ENCODE results near the gene ZSCAN12.
"Not testable (repeated sequence)": the region's sequence is repeated elsewhere in the genome, so short reads cannot be mapped to it uniquely, and the experiment has no call there.

The ZSCAN12 gene

GRCh38 chr6:28399350-28400121 lies at the start of gene ZSCAN12:
TSS of gene ZSCAN12 (minus strand) at chr6:28399747. CDS start at chr6:28398405, 1,342 bp downstream.
- DNase-seq: peak; percentile 61

DNA sequence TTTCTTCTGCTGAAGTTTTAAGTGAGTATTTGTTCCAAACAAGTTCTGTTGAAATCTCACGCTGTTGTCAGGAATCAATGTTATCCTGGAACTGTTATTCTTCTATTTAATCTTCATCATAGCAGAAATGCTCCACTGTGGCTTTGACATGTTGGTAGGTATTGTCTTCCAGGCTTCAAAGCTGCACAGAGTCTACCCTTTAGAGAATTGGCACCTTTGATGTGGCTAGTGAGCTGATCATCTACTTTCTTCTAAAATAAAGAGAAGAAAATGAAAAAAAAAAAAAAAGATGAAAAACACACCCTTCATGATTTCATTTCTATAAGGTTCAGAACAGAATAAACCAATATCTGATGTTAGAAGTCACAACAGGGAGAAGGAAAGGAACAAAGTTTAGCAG lies 49.5 kb upstream of the ZSCAN12 start:
- no peak for DNase-seq

DNA sequence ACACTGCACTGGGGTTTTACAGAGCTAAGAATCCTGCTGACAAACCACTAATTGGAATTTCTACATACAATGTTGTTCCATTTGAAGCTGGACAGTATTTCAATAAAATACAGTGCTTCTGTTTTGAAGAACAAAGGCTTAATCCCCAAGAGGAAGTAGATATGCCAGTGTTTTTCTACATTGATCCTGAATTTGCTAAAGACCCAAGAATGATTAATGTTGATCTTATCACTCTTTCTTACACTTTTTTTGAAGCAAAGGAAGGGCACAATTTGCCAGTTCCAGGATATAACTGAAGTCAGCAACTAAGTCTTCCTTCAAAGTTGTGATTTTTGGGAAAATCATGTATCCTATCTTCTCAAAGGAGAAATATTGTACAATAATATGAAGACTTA lies 48.0 kb upstream of the ZSCAN12 start:
- not testable (repeated sequence) for DNase-seq

DNA sequence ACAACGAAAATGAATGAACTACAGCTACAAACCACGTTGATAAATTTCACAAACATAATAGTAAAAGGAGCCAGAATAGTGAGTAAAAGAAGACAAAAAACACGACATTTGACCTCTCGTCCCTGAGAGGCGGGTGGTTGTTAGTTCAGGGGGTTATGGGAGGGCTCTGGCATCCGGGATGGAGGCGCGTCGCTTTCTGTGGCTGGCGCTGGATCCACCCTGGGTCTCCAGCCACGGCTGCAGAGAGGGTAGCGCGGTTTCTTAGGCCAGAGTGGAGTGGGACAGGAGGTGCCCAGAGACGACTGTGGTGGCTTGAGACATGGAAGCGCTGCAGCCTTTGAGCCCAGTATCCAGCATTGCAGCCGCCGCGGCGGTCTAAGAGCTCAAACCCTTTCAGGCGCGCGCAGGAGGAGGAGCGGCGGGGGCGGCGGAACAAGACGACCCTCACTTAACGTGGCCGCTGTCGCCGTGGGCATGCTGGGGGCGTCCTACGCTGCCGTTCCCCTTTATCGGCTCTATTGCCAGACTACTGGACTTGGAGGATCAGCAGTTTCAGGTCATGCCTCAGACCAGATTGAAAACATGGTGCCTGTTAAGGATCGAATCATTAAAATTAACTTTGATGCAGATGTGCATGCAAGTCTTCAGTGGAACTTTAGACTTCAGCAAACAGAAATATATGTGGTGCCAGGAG lies 47.4 kb upstream of the ZSCAN12 start:
- DNase-seq: no peak

- DNase-seq: not testable (repeated sequence)
These were observed 45.2 kb upstream of the ZSCAN12 start for GRCh38 chr6:28444759-28445158.

DNA sequence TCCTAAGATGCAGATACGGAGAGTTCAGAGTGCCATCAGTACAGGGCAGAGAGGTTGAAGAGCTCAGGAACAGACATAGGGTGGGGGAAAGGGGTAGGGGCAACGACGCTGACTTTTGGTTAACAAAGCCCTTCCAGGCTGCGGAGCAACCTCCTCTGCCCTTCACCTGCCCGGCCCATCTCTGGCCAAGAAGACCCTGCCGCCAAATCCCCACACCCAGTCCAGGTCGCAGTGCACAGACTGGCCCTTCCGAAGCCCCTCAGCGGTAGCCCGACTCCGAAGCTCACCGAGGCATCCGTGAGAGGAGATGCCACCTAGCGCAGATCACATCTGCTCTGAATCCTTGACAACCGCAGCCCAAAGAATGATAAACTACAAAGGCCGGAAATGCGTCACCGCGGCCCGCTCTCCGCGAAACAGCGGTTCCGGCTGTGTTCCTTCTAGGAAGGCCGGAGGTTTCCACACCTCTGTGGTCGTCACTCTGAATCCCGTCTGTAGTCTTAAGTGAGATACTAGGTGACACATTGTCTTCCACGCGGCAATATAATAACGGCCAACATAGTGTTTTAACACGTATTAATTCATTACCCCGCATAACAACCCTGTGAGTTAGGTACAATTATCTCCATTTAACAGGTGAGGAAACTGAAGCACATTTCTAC lies 43.7 kb upstream of the ZSCAN12 start, which contains the start of gene ZSCAN23:
Gene ZSCAN23, minus strand, starts transcription at position 380 of the 662 bp plus-strand sequence. CDS start 7,225 bp downstream, outside the sequence.
- peak; percentile 57 for DNase-seq

- no peak for DNase-seq
These were observed 43.0 kb upstream of the ZSCAN12 start for GRCh38 chr6:28442586-28442985.

DNA sequence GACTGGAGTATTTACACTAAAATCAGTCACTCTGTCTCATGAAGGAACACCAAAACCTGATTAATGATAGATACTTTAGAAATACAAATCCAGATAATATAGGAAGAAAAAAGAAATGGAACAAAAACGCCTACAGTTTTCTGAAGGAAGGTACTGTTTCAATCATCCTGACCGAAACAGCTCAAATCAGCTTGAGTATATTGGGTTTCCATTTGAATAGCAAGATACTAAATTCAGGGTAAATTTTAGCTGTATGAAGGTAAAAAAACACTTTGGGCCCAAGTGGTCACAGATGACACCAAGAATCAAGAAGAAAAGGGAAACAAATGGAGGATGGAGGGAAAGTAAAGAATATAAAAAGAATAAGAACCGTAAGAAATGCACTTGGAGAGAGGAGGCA lies 36.9 kb upstream of the ZSCAN12 start:
- no peak for DNase-seq

- no peak for DNase-seq
These were observed 33.6 kb upstream of the ZSCAN12 start for GRCh38 chr6:28433119-28433518.

- DNase-seq: no peak
These were observed 30.2 kb upstream of the ZSCAN12 start for GRCh38 chr6:28429781-28430180.

DNA sequence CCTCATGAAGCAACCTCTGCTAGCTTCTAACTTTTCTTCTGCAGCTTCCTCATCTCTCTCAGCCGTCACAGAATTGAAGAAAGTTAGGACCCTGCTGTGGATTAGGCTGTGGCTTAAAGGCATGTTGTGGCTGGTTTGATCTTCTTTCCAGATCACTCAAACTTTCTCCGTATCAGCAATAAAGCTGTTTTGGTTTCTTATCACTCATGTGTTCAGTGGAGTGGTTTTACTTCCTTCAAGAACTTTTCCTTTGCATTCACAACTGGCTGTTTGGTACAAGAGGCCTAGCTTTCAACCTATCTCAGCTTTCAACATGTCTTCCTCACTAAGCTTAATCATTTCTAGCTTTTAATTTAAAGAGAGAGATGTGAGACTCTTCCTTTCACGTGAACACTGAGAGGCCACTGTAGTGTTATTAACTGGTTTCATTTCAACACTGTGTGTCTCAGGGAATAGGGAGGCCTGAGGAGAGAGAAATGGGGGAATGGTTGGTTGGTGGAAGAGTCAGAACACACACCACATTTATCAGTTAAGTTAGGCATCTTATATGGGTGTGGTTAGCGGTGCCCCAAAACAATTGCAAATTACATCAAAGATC lies 26.5 kb upstream of the ZSCAN12 start:
- DNase-seq: no peak

DNA sequence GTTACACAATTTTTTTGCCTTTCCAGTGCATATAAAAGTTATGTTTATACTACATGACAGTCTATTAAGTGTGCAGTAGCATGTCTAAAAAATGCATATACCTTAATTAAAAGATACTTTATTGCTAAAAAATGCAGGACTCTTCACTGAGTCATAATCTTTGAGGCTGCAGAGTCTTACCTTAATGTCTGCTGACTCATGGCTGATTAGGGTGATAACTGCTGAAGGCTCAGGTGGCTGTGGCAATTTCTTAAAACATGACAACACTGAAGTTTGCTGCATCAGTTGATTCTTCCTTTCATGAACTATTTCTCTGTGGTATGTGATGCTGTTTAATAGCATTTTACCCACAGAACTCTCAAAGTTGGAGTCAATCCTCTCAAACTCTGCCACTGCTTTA lies 24.6 kb upstream of the ZSCAN12 start:
- no peak for DNase-seq

DNA sequence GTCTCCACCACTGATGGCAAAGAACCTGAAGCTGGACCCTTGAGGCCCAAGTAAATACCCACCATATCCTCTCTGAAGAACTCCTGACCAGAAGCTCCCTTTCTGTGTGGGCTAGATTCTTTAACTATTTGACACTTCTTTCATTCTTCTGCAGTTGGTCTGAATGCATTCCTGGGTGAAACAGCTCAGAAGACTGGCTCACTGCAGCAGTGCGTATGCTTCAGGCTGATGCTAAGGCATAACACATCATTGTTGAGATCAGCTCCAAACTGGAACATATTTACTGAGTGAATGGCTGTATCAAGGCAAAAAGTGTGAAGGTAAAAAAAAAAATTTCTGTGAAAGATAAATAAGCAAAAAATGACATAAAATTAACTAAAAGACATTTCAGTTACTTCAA lies 24.0 kb upstream of the ZSCAN12 start:
- no peak for DNase-seq

- no peak for DNase-seq
These were observed 14.1 kb upstream of the ZSCAN12 start for GRCh38 chr6:28413681-28414080.

- DNase-seq: no peak
These were observed 11.2 kb upstream of the ZSCAN12 start for GRCh38 chr6:28410767-28411166.

DNA sequence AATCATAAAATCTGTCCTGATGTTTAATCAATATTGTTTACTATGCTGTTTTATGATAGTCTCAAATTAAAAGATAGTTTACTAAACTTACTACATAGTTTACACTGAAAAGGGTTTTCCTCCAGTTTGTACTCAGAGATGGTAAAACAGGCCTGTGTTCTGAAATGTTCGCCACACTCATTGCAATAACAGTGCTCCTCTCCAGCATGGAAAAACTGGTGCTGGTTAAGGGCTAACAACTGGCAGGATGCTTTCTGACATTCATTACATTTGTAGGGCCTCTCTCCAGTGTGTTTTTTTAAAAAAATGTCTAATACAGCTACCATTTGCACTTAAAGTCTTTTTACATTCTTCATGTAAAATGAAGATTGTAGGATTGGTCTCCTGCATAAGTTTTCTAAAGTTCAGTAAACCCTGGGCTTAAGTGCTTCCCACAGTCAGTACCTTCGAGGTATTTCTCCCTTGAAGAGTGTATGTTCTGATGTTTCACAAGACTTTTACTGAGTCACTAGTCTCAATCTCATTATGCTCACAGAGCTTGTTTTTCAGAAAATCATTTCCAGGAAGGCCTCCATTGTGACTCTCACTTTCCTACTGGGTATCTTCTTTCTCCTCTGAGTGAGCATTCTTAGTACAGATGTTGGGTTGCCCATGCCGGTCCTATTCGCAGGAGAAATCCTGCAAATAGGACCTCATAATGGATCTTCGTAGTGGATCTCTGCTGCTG lies 8.7 kb upstream of the ZSCAN12 start:
- no peak for DNase-seq

DNA sequence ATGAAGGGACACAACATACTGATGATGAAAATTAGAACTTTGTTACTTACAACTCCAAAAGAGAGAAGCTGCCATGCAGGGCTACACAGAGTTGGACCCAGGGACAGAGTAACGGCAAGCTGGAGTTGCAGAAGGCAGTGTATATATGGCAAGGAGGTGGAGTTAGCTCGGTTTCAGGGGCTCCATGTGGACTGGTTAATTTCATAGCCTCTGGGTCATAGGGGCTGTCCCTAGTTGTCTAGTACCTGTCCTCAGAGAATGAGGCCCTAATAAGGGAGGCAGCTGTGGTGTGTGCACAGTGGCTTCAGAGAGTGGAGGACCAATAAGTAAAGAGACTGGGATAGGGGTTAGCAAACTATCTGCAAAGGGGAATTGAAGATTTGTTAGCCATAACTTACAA lies 7.9 kb upstream of the ZSCAN12 start:
- DNase-seq: no peak

GRCh38 chr6:28403923-28404322 lies 4.4 kb upstream of the ZSCAN12 start:
- DNase-seq: not testable (repeated sequence)

- DNase-seq: no peak
These were observed 2.6 kb upstream of the ZSCAN12 start for GRCh38 chr6:28402197-28402596.

DNA sequence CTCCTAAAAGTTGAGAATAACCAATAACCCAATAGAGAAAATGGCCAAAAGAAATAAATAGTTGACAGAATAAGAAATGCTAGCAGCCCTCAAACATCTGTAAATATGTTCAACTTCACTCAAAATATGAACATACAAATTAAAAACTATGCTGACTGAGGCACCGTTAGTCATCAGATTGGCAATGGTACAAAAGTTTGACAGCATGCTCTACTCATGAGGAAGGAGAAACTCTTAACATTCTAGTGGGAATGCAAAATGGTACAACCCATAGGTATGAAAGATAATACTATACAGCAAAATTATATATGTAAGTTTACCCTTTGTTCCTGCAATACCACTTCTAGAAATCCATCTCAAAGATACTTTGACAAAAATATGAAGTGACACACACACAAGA lies 1.6 kb upstream of the ZSCAN12 start:
- DNase-seq: no peak

DNA sequence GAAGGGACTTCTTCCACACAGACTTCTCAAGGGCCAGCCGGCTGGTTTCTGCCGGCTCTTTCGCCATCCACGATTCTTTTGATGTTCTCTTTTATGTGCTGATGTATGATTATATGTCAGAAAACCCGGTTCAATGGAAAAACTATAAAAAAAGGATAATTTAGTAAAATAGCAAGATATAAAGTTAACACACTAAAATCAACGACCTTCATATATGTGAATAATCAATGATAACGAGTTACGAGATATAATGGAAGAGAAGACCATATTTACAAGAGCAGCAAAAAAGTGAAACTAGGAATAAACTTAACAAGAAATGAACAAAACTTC lies 540 bp upstream of the ZSCAN12 start:
- DNase-seq: no peak

DNA sequence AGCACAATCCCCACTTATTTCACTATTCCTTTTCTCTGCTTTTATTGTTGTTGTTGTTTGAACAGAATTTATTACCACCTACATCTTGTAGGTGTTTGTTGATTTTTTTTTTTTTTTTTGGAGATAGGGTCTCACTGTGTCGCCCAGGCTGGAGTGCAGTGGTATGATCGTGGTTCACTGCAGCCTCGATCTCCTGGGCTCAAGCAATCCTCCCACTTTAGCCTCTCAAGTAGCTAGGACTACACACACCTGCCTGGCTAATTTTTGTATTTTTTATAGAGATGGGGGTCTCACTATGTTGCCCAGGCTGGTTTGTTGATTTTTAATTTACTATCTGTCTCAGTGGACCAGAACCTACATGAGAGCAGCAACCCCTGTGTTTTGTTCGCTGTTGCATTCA lies 3.6 kb downstream of the ZSCAN12 start:
- DNase-seq: no peak
